Measurements from ENCODE around the gene DHRS7B. TPM values are rescaled to one million over a fixed set of nuclear protein-coding genes. Genes with fewer than 3 reads are reported as not detected.

The DHRS7B gene
- total RNA-seq, 1 donor from 2014 or later, result 28.2 TPM

- Histone ChIP-seq H3K27me3 (ENCODE audit: control insufficient read depth, insufficient read depth, low read length) (no peaks in the 10 kb centered on the region), H3K4me3 (ENCODE audit: low read depth, low read length) (no peak overlapping the region), H3K36me3 (ENCODE audit: control insufficient read depth, insufficient read depth, low read length) (no peaks in the 10 kb centered on the region)
- TF ChIP-seq, protein P1, sequence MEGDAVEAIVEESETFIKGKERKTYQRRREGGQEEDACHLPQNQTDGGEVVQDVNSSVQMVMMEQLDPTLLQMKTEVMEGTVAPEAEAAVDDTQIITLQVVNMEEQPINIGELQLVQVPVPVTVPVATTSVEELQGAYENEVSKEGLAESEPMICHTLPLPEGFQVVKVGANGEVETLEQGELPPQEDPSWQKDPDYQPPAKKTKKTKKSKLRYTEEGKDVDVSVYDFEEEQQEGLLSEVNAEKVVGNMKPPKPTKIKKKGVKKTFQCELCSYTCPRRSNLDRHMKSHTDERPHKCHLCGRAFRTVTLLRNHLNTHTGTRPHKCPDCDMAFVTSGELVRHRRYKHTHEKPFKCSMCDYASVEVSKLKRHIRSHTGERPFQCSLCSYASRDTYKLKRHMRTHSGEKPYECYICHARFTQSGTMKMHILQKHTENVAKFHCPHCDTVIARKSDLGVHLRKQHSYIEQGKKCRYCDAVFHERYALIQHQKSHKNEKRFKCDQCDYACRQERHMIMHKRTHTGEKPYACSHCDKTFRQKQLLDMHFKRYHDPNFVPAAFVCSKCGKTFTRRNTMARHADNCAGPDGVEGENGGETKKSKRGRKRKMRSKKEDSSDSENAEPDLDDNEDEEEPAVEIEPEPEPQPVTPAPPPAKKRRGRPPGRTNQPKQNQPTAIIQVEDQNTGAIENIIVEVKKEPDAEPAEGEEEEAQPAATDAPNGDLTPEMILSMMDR (IDR thresholded peaks at IDR 0.05; ENCODE audit: insufficient read depth, low read length, poor library complexity, severe bottlenecking), result no peak
- peak; percentile 21 for DNase-seq (ENCODE audit: low read depth)
Observed at GRCh38 chr17:21240369-21241055, 113.7 kb downstream of the DHRS7B start.

Other genes with a start within 250 kb of the DHRS7B start
- gene USP22, start 84.0 kb upstream of the DHRS7B start, total RNA-seq, result 235 and 248 TPM in 2 replicates
- 21.6 and 24.3 TPM in 2 replicates for gene TMEM11, start 87.2 kb downstream of the DHRS7B start, total RNA-seq
- 15.2 and 16.8 TPM in 2 replicates for gene NATD1, start 126.4 kb downstream of the DHRS7B start, total RNA-seq
- gene MAP2K3, start 157.7 kb downstream of the DHRS7B start, total RNA-seq, result 29.2 and 39.2 TPM in 2 replicates
- 2.5 and 5.9 TPM in 2 replicates for gene KCNJ12, start 249.4 kb downstream of the DHRS7B start, total RNA-seq

Data from kidney epithelial cell (primary cell).